HL-60 (cell line): Measurements from ENCODE around the gene IL36G.

Source experiments
- POLR2AphosphoS5 ChIP-seq: IDR thresholded peaks from 2 replicates; pipeline ENCODE4 v1.6.1; 2012; ENCODE audit warnings: low read depth
- TF ChIP-seq, protein P1 (sequence below): IDR thresholded peaks from one replicate; pipeline ENCODE4 v1.5.1; 2011; ENCODE audit warnings: low read length, control low read depth, inconsistent platforms; ENCODE audit not compliant: insufficient read depth
- TF ChIP-seq, protein P2 (sequence below): IDR thresholded peaks from 2 replicates; pipeline ENCODE4 v1.6.1; 2012; ENCODE audit warnings: low read depth; ENCODE audit not compliant: insufficient replicate concordance

DNA sequence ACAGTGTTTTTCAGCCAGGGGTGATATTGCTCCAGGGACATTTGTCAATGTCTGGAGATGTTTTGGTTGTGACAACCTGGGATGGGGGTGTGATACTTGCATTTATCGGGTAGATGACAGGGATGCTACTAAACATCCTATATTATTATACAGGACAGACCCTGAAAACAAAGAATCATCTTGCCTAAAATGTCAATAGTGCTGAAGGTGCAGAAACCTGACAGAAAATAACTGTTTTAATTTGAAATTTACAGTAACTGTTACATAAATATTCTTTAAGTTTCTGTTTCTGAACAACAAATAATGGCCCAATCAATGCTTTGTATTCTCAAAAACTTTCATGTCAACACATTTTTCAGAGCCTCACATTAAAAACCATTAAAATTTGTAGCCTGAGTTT lies 29.4 kb downstream of the IL36G start:
- TF ChIP-seq, protein P1, sequence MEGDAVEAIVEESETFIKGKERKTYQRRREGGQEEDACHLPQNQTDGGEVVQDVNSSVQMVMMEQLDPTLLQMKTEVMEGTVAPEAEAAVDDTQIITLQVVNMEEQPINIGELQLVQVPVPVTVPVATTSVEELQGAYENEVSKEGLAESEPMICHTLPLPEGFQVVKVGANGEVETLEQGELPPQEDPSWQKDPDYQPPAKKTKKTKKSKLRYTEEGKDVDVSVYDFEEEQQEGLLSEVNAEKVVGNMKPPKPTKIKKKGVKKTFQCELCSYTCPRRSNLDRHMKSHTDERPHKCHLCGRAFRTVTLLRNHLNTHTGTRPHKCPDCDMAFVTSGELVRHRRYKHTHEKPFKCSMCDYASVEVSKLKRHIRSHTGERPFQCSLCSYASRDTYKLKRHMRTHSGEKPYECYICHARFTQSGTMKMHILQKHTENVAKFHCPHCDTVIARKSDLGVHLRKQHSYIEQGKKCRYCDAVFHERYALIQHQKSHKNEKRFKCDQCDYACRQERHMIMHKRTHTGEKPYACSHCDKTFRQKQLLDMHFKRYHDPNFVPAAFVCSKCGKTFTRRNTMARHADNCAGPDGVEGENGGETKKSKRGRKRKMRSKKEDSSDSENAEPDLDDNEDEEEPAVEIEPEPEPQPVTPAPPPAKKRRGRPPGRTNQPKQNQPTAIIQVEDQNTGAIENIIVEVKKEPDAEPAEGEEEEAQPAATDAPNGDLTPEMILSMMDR, result no peak
- TF ChIP-seq POLR2AphosphoS5, result no peak
- TF ChIP-seq, protein P2, sequence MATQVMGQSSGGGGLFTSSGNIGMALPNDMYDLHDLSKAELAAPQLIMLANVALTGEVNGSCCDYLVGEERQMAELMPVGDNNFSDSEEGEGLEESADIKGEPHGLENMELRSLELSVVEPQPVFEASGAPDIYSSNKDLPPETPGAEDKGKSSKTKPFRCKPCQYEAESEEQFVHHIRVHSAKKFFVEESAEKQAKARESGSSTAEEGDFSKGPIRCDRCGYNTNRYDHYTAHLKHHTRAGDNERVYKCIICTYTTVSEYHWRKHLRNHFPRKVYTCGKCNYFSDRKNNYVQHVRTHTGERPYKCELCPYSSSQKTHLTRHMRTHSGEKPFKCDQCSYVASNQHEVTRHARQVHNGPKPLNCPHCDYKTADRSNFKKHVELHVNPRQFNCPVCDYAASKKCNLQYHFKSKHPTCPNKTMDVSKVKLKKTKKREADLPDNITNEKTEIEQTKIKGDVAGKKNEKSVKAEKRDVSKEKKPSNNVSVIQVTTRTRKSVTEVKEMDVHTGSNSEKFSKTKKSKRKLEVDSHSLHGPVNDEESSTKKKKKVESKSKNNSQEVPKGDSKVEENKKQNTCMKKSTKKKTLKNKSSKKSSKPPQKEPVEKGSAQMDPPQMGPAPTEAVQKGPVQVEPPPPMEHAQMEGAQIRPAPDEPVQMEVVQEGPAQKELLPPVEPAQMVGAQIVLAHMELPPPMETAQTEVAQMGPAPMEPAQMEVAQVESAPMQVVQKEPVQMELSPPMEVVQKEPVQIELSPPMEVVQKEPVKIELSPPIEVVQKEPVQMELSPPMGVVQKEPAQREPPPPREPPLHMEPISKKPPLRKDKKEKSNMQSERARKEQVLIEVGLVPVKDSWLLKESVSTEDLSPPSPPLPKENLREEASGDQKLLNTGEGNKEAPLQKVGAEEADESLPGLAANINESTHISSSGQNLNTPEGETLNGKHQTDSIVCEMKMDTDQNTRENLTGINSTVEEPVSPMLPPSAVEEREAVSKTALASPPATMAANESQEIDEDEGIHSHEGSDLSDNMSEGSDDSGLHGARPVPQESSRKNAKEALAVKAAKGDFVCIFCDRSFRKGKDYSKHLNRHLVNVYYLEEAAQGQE, result no peak
